ENCODE data around the gene CDT1.
"Not testable (repeated sequence)": the region's sequence is repeated elsewhere in the genome, so short reads cannot be mapped to it uniquely, and the experiment has no call there.

The CDT1 gene

GRCh38 chr16:88781140-88782077 is 22.2 kb upstream of the CDT1 start:
- H3K4me3 ChIP-seq: no peak overlapping the region
- H3K27ac ChIP-seq: peak overlapping the region; percentile 24 to 98 (median 94)

- peak overlapping the region; percentile 59 to 88 (median 72) for H3K4me3 ChIP-seq
- H3K27ac ChIP-seq: peak overlapping the region in 20 of 21 experiments; percentile 41 to 98 (median 96)
These were observed 20.9 kb upstream of the CDT1 start for GRCh38 chr16:88782454-88783390.

- peak overlapping the region; percentile 59 to 88 (median 72) for H3K4me3 ChIP-seq
- H3K27ac ChIP-seq: peak overlapping the region; percentile 60 to 98 (median 96)
These were observed 20.1 kb upstream of the CDT1 start for GRCh38 chr16:88783391-88784073.

GRCh38 chr16:88784074-88784855 is 19.3 kb upstream of the CDT1 start:
- Histone ChIP-seq H3K4me3 (peak overlapping the region; percentile 59 to 88 (median 72)), H3K27ac (peak overlapping the region; percentile 60 to 98 (median 96))

- Histone ChIP-seq H3K27ac (peak overlapping the region; percentile 60 to 98 (median 96)), H3K4me3 (peak overlapping the region; percentile 59 to 88 (median 72))
These were observed 18.8 kb upstream of the CDT1 start for GRCh38 chr16:88784856-88785105.

- H3K4me3 ChIP-seq: peak within 1 kb of the TSS; percentile 59 to 88 (median 72)
- peak within 1 kb of the TSS; percentile 60 to 98 (median 96) for H3K27ac ChIP-seq
These were observed 18.3 kb upstream of the CDT1 start, which contains the start of gene PIEZO1 for GRCh38 chr16:88785106-88785924. Gene PIEZO1 (minus strand): TSS chr16:88785220. CDS start chr16:88784964, 256 bp downstream.

- Histone ChIP-seq H3K4me3 (no peak overlapping the region), H3K27ac (no peak overlapping the region)
These were observed 15.8 kb upstream of the CDT1 start for GRCh38 chr16:88787579-88788314.

GRCh38 chr16:88788749-88789148 is 14.8 kb upstream of the CDT1 start:
- not testable (repeated sequence) for H3K4me3 ChIP-seq

GRCh38 chr16:88789594-88789993 is 14.0 kb upstream of the CDT1 start:
- Histone ChIP-seq H3K4me3 (no peak overlapping the region), H3K27ac (peak overlapping the region in 6 of 21 experiments; percentile 12 to 92 (median 73))

More at GRCh38 chr16:88788749-88789148, 14.8 kb upstream of the CDT1 start:
- not testable (repeated sequence) for H3K27ac ChIP-seq

GRCh38 chr16:88790312-88791211 is 13.0 kb upstream of the CDT1 start:
- Histone ChIP-seq H3K27ac (peak overlapping the region in 14 of 21 experiments; percentile 9 to 92 (median 63)), H3K4me3 (no peak overlapping the region)

GRCh38 chr16:88792078-88792550 is 11.5 kb upstream of the CDT1 start:
- Histone ChIP-seq H3K27ac (peak overlapping the region in 2 of 21 experiments; percentile 23 to 68), H3K4me3 (no peak overlapping the region)

GRCh38 chr16:88792668-88793250 is 10.8 kb upstream of the CDT1 start:
- H3K27ac ChIP-seq: peak overlapping the region in 1 of 21 experiments; percentile 23
- H3K4me3 ChIP-seq: no peak overlapping the region

- peak overlapping the region in 3 of 21 experiments; percentile 24 to 69 (median 35) for H3K27ac ChIP-seq
- no peak overlapping the region for H3K4me3 ChIP-seq
These were observed 10.2 kb upstream of the CDT1 start for GRCh38 chr16:88793251-88793954.

- Histone ChIP-seq H3K4me3 (no peak overlapping the region), H3K27ac (no peak overlapping the region)
These were observed 7.3 kb upstream of the CDT1 start for GRCh38 chr16:88796278-88796677.

- Histone ChIP-seq H3K27ac (no peak overlapping the region), H3K4me3 (no peak overlapping the region)
These were observed 5.5 kb upstream of the CDT1 start for GRCh38 chr16:88798073-88798472.

All from skin epidermis (tissue), 12 donors.